LoVo (cell line): ENCODE results near the gene SMAD6.
A peak's percentile ranks its signal among the peaks of the same experiment; 100 is the strongest.

Source experiments
- DNase-seq: peaks from one replicate; pipeline ENCODE4 v3.0.0-alpha.2; 2016; ENCODE audit warnings: low spot score

SMAD6 gene

DNA sequence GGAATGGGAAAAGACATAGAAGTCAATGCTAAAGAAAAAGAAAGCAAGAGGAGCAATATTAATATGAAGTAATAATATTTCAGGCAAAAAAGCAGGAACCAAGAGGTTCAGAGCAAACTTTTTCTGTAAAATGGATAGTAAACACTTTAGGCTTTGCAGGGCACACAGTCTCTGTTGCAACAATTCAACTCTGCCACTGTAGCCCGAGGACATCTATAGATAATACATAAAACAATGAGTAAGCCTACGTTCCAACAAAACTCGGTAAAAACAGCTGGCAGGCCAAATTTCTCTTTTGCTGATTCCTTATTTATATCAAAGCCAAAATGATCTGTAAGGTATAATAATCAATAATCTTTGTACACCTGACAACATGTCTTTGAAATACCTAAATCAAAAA, 56.8 kb downstream of the SMAD6 start:
- no peak for DNase-seq

DNA sequence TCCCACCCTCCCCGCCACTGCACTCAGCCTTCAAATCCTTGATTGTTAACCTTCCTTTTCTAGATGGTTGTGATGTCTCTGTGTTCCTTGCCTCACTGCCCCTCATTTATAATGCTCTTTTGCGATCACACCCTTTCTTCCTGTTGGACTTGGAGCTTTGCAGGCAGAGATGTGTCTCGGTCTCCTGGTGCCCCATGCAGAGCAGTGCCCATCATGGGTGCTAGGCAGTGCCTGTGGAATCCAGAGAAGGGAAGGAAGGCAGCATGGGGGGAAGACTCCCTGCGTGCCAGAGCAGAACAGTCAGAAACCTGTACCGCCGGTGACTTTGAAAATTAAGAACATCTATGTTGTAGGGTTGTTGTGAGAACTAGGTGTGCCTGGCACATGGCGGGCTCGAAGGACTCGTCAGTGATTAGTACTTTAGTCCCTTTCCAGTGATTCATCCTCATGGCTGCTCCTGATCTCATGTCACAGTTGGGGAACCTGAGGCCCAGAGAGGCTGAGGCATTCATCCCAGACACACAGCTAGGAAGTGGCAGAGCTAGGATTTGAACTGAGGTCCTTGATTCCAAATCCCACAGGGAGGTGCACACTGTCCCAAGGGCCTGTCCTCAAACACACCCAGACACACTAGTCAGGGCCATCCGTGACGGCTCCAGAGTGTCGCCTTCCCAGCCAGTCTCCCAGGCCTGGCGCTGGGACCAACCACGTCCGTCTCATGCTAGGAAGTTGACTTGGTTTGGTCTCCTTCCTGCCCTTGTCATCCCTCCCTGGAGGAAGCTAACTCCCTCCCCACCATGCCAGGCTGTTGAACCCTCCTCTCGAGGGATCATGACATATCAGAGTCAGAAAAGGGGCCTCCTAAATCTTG, 58.3 kb downstream of the SMAD6 start:
- DNase-seq = no peak

DNA sequence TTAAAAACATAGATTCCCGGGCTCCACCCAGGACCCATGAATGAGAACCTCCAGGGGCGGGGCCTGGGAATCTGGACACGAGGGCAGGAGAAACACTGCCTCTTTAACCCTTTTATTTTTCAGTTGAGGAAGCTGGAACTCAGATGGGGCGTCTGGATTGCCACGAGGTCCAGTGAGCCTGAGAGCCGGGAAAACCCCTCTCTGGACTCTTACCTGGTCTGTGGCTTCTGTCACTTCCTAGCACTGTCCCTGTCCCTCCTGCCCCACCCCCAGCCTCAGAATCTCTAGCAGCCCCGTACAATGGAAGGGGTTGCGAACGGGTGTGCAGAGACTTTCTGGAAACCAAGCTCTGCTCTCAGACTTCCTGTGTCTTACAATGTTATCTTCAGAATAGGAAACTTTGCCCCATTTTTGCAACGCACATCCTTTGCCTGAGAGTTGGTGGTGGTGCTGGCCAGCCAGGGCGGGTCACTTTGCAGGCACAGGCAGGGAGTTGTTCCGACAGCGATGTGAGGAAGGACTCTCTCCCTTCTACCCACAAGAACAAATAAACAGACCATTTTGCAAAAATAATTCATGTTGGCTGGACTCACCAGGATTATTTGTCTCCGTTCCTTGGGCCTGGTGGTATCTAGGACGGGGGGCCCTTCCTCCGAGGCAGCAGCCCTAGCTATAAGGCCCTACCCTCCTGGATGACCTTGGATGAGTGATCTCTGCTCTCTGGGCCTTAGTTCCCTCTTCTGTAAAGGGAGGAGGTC, 59.1 kb downstream of the SMAD6 start:
- DNase-seq = no peak

DNA sequence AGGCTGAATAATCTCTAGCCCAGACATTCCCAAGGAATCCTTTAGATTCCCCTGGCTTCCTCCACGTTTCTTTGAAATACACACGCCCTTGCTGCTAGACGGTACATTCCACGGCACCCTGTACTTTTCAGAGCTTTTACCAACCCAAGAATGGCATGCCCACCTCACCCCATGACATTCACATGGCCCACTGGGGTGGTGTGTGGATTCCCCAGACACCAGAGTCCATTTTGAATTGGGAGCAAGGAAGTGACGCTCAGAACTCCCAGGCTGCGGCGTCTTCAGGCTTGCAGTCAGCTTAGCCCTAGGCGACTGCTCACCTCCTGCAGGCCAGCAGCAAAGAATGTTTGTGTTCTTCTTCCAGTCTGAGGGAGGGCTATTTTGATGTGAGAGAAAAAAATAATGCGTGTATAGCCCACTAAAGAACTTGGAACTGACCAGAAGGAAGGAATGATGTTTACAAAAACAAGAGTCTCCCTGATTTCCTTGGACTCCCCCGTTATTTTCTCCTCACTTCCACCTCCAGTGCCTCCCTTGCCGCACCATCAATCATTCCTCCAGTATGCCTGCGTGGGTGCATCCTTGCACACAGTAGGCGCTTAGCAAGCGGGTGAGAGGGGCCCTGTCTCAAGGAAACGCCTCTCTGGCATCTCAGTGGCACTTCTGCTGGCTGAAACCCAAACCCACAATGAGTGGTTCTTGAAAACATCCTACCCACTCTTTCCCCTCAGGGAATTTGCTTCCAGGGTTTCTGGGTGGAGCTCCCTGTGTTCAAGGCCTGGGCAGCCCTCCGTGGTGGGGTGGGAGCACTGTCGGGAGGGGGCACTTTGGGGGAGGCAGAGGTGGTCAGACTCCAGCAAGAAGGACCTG, 59.9 kb downstream of the SMAD6 start:
- DNase-seq = peak; percentile 50

DNA sequence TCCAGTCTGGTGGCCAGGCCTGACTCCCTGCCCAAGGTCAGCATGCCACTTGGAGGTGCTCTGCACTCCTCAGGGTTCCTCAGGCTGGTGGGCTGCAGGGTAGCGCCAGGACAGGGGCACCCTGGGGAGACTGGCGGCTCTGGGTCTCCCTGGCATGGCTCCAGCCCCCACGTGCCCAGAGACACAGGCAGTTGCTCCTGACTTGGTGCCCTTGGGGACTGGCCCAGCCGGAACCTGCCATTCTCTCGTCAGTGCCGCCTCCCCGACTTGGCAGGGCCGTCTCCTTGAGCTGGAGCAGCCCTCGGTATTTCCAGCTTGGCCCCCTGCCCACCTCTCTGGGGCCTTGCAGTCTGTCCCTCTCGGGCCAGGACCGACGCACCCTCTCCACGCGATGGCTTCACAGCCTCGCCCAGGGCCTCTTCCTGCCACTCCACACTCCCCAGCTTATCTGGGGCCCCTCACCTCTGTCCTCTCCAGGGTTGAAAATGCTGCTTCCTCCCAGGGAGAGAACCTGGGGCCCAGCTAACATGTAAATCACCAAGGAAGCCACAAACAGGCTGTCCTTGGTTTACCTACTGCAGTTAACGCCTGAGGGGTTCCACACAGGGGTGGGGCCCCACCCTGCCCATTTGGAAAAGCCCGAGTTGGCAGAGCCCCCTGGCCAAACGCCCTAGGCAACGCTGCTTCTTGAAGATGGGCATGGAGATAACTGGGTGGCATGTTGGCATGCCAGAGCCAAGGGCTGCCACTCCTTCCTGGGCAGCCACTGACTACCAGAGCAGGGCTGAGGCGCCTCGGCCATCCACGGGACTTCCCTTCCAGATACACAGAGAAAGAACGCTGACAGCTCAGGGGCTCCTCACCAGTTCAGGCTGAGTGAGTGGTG, 61.4 kb downstream of the SMAD6 start:
- peak; percentile 81 for DNase-seq

DNA sequence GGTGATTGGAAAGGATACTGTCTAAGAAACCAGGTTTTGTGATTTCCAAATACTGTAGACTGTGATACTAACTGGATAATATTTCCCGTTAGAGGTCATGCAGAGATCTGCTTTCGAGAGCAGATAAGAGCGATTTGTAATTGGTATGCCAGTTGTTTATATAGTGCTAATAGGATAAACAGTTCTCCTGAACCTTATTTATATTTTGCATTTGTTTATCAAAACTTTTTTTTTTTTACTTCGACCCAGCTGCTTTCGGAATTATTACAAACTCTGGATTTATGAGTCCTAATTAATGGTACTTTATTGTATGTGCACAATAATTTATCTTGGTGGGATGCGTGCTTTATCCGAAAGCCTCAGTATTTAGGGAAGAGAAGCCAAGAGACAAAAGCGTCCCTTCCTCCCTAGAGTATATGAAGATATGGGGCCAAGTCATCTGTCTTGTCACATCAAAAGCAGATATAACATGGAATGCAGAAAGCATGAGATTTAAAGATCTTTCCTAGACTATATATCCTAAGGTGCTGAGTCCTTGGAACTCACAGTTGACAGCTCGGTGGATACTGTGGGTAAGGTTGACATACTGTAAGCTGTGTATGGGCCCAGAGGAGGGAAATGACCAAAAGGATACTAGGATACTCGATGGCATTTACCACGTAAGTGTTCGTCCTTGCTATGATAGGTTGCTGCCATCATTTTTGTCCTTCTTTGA, 62.2 kb downstream of the SMAD6 start:
- no peak for DNase-seq

DNA sequence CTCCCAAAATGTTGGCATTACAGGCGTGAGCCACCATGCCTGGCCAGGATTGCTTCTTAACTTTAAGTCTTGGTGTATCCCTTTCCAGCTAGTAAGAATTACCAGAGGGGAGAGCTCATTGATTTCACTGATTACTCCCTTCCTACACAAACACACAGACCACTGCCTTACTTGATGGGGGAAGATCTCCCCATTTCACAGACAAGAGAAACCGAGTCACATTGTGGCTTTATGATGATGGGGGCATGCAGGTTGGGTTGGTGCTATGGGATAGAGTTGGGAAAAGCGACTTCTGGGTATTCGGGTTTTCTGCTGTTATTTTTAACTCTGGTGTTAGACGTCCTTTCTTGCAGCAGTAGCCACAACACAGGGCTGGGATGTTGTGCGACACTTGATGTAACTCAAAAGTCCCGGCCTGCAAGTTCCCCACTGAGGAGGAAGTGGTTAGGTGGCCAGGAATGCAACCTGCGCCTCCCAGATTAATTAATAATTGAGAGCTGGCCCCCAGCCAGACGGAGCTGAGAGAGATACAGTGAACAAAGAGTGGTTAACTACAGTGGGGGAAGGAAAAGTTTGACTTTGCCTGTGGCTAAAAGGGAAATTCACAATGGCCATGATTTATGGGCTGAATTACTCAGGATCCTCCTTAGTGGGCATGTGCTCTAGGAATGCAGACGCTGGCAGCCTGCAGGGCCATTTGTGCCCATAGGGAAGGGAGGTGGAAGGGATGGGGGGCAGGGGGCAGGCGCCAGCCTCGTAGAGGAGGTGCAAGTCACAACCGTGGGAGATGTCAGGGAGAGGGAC, 63.6 kb downstream of the SMAD6 start:
- peak; percentile 97 for DNase-seq

DNA sequence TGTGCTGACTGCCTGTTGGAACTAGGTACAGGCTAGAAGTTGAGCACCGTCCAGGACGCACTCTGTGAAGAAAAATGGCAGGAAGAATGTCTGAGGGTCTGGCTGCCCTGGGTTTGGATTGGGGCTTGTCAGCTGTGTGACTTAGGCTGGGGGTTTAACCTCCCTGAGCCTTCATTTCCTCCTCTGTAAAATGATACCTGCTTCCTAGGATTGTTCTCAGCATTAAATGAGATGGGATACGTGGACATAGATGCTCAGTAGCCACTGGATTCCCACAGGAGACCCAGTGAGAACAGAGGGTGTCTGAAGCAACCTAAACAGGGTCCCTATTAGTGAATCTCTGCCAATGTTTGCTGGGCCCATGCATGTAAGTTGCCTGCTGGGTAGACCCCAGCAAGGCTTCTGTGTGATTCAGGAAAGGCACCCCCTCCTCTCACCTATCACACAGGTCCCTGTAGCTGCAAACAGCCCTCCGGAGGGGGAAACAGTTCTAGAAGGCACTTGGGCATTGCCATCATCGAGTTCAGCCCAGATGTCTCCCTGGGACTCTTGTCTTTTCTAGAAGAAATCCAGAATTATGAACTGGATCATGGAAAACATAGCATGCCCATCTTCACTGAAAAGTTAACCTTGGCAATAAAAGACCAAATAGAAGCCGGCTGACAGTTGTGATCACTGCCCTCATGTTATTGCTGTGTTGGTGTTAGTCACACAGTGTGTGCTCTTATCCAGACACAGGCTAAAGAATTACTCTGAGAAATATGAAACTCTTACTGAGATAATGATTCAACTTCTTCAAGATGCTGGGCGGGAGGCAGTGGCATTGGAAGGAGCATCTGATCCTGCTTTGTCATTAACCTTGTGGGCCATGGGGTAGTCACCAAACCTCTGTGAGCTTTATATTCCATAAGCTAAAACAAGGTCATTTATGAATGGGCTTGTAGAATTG, 64.5 kb downstream of the SMAD6 start:
- DNase-seq = no peak

DNA sequence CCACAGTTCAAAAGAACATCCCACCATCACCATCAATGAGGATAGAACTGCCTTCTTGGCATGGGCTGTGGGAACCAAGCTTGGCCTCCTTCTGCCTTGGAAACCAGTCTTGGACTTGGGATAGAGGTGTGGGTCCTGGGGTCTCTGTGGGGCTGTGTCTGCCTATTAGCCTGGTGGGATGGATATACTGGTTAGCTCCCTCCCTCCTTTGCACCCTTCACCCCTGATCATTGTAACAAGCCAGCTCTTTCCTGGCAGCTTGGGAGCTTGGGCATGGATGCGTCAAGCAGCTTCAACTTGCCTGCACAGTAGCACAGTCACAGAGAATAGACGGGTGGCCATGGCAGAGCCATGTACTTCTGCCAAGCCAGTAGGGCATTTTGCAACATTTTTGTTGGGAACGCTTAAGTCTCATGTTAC, 65.2 kb downstream of the SMAD6 start:
- DNase-seq = no peak

DNA sequence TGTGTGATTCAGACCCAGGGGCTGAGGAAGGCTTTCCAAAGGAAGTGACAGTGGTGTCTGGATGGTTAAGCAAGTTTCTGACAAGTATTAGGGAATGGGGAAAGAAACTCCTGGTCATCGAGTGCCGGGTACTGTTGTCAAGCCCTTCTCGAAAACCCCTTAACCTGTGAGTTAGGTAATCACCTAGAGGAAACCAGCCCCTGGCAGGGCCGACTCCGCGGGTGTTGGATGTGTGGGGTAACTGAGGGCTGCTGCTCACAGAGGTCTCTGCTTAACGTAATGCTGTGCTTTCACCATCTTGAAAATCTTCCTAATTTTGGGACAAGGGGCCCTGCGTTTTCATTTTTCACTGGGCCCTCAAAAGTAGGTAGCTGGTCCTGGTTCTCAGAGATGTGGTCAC, 67.0 kb downstream of the SMAD6 start:
- DNase-seq = no peak

DNA sequence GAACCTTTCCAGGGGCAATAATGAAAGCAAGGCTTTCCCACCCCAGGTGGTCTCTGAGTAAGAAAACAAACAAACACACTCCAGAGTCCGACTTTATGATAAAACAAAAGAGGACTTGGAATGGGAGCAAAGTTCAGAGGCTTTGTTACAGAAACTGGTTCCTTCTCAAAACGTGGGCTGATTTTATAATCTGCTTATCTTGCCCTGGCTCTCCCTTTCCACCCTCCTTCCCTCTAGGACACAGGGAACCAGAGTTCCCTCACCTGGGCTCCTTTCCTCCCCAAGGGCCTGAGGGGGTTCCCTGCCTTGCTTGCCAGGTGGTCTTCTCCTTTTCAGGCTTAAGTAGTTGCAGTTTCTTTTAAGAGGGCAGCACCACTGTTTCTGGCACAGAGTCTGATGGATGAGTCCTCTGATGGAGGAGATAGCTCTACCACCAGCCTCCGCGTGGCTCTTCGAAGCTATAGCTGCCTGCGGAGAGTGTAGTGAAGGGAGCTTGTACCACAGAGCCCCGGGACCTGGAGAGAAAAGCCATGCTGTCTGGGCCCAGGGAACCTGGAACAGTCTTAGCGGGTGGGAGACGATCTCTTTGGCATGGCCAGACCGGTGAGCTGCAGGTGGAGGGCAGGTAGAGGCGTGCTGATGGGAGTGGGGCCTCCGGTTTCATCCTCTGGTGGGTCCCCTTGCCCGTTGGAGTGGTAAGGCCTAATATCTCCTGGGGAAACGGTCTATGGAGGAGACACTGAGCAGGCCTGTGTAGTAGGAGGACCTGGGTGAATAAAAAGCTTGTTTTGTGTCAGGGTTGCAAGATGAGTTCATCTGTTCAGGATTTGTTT, 68.7 kb downstream of the SMAD6 start:
- peak; percentile 91 for DNase-seq

DNA sequence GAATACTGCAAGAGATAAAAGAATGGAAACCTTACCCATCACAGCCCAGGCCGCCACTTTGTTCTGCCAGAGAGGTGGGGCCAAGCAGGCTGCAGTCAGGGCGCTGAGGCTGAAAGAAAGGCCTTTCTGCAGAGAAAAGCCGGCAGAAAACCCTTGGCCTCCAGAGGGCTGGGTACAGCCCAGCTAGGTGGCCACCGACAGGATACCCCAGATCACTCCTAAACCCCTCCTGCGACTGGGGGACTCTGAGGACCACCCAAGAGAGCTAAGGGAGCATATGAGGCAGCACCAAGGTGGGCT, 69.3 kb downstream of the SMAD6 start:
- DNase-seq = no peak

DNA sequence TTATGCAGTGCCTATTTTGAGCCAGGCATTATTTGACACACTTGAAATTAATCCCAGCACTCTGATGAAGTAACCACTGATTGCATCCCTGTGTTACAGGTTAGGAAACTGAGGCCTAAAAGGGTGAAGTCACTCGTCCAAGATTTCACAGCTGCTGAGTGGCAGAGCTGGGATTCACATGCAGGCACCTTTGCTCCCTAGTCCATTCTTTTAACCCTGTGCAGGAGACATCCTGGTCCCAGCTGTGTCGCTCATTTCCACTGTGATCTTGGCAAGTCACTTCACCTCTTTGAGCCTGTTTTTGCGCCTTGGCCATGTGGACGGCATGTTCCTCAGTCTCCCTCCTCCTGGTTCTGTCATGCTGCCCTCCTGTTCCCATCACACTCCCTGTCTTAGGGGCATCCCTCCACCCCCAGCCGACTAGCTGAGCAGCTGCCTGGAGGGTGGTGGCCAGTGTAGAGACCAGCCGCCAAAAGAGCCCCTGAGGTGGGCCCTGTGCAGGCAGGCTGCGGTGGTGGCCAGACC, 70.6 kb downstream of the SMAD6 start:
- DNase-seq = no peak

DNA sequence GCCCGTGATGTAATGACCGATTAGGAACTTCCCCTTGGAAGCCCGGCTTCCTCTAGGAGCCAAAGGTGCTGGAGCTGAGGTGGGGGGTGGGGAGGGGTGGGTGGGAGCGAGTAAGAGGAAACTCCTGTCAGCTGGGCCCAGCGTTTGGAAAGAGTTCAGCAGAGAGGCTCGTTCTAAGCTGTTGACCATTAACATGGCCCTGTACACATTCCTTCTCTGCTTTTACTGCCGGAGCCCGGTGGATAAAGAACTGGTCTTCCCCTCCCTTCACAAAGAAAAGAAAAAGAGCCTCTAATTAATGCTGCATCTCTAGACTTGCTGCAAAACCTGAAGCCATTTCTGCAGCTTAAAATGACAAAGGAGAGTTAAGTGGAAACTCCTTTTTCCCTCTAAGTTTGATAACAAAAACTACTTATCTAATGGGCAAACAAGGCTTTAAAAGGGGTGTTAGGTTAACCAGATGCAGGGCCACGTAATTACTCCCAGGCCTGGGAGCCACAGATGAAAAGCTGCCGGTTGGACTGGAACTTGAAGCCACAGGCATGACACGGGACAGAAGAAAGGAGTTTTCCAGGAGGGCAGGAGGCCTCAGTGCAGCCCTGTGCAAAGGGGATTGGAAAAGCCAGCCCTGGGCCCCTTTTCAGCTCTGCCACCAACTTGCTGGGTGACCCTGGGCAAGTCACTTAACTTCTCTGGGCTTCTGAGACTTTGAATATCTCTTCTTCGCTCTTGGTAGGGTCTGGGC, 71.3 kb downstream of the SMAD6 start:
- DNase-seq = no peak

DNA sequence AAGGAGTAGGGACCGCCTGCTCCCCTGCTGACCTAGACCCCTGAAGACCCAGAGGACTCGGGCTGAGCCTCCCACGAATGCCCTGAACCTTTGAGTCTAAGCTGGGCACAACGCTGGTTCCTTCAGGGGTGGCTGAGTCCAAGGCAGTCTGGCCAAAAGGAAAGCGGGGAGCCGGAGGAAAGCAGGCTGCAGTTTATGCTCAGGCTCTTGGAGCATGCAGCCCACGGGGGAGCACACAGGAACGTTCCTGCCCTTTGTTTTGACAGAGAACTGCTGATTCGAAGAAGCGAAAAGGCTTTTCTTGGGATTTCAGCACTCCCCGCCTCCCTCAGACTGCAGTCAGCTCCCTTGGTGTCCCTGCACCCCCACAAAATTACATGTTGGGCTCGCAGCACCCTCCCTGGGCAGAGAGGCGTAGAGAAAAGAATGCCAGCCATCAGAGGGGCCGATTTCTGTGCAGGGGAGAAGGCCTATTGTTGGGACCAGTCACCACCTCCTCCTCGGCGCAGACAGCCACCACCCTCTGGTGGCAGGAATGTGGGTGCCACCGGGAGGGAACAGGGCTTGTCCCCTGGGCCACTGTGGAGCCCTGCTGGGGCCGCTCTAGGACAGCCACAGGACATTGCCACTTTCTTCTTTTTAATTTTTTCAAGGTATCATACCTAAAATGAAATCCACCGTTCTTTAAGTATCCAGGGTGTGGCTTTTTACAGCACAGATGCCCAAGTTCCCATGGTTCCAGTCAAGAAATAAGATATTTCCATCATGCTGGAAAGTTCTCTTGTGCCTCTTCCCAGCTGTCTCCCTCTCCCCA, 72.2 kb downstream of the SMAD6 start:
- peak; percentile 92 for DNase-seq
